GM13976 (cell line): ENCODE data around the gene C1GALT1C1L.
"Not testable (repeated sequence)": the region's sequence is repeated elsewhere in the genome, so short reads cannot be mapped to it uniquely, and the experiment has no call there.

Experiments
- DNase-seq: peaks from one replicate; pipeline ENCODE4 v3.0.0; 2012; ENCODE audit warnings: low spot score
- CTCF ChIP-seq: IDR thresholded peaks from 2 replicates; pipeline ENCODE4 v1.5.1; 2012; ENCODE audit warnings: borderline replicate concordance, mild to moderate bottlenecking; ENCODE audit not compliant: insufficient read depth; ENCODE audit errors: extremely low read depth, missing control alignments, control extremely low read depth
- in situ Hi-C: fragments of 300-500 bp; cut with MboI; formaldehyde crosslinking; loops from one replicate; pipeline ENCODE4 v1.12.0; 2022; ENCODE audit warnings: low sequenced_read_pairs, mixed read lengths, inconsistent platforms; ENCODE audit not compliant: unreplicated experiment

The C1GALT1C1L gene

GRCh38 chr2:43648994-43649701 lies 27.1 kb downstream of the C1GALT1C1L start:
- DNase-seq: no peak
- in situ Hi-C loops: no loop called here
- TF ChIP-seq CTCF: no peak

- no peak for TF ChIP-seq CTCF
- in situ Hi-C loops: no loop called here
- DNase-seq: no peak
Measured at GRCh38 chr2:43643680-43644079, 32.5 kb downstream of the C1GALT1C1L start.

- TF ChIP-seq CTCF: no peak
- DNase-seq: no peak
Measured at GRCh38 chr2:43642363-43642762, 33.9 kb downstream of the C1GALT1C1L start.

GRCh38 chr2:43637030-43637803 lies 39.0 kb downstream of the C1GALT1C1L start, which contains the start of gene PLEKHH2:
TSS of gene PLEKHH2 (plus strand) at chr2:43637260. CDS start at chr2:43644674, 7,414 bp downstream.
- in situ Hi-C loops: no loop called here
- DNase-seq: peak; percentile 95
- TF ChIP-seq CTCF: no peak

More at GRCh38 chr2:43642363-43642762, 33.9 kb downstream of the C1GALT1C1L start:
- in situ Hi-C loops: no loop called here

- in situ Hi-C loops: no loop called here
- DNase-seq: peak; percentile 11
- no peak for TF ChIP-seq CTCF
Measured at GRCh38 chr2:43636621-43637020, 39.6 kb downstream of the C1GALT1C1L start.

- in situ Hi-C loops, DNase-seq: not testable (repeated sequence)
Measured at GRCh38 chr2:43636153-43636552, 40.1 kb downstream of the C1GALT1C1L start.
